SH-SY5Y (cell line): ENCODE data around the gene UBD.

Experiments
- GATA2 ChIP-seq: IDR thresholded peaks from 2 replicates; pipeline ENCODE4 v1.6.1; 2011; ENCODE audit warnings: mild to moderate bottlenecking, low read depth, low read length
- GATA3 ChIP-seq: IDR thresholded peaks from 2 replicates; pipeline ENCODE4 v1.6.1; 2011; ENCODE audit warnings: low read depth, mild to moderate bottlenecking, low read length, moderate library complexity

DNA sequence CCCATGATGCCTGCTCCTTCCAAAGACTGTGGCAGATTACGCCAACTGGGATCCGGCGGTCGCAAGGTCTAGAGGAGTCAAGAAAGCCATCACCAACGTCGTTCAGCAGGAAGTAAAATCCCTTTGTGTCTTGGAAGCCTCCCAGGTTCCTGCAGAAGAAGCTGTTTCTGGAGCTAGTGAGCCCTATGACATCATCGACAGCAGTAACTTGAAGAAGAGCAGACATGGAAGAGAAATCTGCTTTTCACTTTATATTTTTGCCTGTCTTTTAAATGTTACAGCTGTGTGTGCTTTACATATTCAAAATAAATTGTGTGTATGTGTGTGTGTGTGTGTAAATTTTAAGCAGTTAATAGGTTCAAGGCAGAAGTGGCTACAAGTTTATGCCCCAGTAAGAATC, 18.0 kb upstream of the UBD start:
- TF ChIP-seq GATA3 (no peak), GATA2 (no peak)
